ENCODE data around the gene COG6.
A peak's percentile ranks its signal among the peaks of the same experiment; 100 is the strongest.

COG6 gene

GRCh38 chr13:39770221-39771090 is 115.0 kb downstream of the COG6 start:
- DNase-seq = peak in 1 of 14 donors; percentile 1

- no peak for DNase-seq
These were observed 118.4 kb downstream of the COG6 start for GRCh38 chr13:39773833-39774232.

DNA sequence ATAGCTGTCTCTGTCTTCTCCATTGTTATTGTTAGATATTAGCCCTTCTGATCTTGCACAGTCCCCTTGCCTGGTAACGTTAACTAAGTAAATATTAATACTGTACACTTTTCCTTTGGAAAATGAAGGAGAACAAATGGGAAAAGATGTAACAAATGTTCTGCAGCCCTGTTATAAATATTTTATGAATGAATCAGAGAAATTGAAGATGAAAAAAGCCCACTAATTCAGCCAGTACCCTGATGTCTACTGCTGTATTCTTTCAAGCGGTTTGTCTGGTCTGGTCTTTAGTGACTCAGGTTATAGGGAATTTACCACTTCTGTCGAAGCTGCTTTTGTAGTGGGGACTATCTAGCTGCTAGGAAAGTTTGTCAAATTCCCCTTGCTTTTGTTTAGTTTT is 121.0 kb downstream of the COG6 start:
- DNase-seq = no peak

GRCh38 chr13:39777021-39777420 is 121.6 kb downstream of the COG6 start:
- DNase-seq = no peak

- DNase-seq = no peak
These were observed 122.1 kb downstream of the COG6 start for GRCh38 chr13:39777527-39778061.

DNA sequence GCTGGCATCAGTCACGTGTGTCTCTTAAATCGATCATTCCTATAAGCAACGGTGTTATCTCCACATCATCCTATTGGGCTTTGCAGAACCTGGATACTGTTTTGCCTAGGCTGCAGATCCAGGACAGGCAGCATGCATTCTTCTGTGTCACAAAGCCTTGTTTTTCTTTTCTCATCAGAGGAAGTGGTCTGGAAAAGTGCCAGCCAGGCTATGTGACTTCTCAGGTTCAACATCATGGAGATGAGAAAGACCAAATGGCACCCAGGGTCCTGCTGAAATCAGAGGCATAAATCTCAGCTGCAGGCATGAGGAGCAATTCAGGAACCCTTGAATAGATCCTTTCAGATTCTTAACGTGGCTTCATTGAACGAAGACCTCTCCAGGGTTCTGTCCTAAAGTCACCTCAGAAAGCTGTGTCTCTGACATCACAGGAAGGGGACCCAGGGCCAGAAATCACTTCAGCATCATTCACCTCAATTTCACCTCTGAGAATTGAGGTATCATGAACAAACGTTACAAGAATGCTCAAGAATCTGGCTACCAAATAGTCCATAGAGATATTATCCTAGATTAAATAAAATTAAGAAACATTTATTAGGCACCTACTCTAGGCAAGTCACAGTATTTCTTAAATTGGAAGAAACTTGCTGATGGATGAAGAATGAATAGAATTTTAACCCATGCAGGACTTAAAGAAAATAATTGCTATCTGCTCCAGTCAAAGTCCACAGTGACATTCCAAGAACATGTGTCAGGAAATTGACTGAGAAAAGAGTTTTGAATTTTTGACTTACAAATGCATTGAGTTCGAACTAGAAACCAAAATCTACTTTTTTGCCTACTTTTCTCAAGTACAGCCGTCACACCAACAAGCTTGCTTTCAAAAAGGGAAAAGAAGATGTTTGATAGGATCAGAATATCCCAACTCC is 124.1 kb downstream of the COG6 start:
- DNase-seq = no peak

GRCh38 chr13:39780711-39781110 is 125.2 kb downstream of the COG6 start:
- no peak for DNase-seq

DNA sequence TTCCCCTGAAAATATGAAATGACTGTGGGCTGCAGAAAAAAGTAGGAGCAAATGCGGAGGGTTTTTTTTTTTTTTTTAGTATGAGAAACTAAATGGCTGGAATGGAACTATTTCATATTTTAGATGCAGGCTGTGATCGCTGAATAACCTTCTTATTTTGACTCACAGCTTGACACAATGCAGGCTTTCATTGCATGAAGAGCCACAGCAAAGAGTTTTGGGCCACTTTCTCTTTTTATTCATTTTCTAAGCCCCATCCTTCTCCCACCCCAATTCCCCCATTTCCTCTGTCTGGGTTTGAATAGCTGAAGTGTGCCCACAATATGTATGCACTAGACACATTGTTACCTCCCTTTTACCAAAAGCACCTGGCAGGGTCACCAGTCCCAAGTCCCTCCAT is 125.9 kb downstream of the COG6 start:
- no peak for DNase-seq

DNA sequence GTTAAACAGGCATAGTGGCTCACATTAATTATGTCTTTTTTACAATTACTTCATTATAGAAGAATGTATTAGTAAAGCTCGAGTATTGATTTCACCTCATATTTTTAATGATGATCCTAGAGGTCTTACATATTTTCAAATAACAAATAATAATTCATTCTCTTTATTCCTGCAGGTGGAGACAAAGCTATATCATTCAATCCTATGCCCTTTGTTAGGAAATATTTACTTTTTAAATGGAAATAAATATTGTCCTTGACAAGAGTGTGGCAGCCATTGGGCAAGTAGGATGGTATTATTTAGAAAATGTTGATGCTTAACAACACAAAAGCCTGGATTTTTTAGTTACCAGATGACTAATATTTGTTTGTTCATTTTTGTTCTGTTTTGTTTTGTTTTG is 127.6 kb downstream of the COG6 start:
- DNase-seq = no peak

DNA sequence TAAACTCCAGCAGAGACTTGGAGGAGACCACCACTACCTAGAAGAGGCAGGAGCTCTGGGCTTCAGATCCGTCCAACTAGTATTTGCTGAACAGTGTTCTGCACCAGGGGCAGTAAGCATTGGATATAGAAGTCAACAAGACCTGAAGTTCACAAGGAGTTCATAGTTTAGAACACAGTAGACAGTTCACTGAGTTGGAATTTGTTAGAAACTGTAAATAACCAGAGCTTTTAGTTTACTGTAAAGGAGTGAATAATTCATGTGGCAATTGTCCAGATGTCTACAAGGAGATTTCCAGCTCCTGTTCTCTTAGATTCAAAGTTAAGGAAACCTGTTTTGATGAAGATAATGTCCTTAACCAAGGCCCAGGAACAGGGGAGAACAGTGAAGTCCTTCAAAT is 128.9 kb downstream of the COG6 start:
- no peak for DNase-seq

DNA sequence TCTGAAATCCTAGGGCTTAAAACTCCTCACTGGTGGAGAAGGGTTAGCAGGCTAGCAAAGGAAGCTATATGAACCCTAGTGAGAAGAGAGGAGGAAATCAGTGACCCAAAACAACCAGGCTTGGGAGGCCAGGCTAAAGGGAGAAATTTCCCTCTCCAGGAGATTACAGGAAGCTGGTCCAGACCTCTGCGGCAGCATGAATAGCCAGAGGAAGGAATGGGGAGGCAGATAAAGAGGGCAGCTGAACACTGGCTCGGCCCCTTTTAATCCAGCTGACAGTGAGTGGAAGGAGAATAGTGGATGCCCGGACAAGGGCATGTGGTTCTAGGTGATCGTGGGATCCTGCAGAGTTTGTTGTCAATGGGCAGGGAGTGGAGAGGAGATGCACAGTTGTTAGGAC is 130.6 kb downstream of the COG6 start:
- no peak for DNase-seq

- no peak for DNase-seq
These were observed 131.6 kb downstream of the COG6 start for GRCh38 chr13:39787086-39787487.

GRCh38 chr13:39788102-39788501 is 132.6 kb downstream of the COG6 start:
- no peak for DNase-seq

DNA sequence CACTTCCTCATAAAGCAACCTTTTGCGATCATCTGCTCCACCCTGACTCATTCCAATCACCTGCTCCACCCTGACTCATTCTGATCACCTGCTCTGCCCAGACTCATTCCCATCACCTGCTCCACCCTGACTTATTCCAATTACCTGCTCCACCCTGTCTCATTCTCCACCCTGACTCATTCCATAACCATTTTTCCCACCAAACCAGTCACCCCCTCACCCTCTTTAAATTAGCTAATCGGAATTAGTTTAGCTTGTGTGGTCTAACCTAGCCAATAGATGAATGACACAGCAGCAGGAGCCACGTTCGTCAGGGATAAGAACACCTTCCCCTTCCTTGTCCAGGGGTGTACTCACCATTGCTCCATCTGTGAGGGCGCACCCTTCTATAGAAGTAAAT is 134.0 kb downstream of the COG6 start:
- DNase-seq = no peak

Measured in C1 segment of cervical spinal cord (tissue), 14 donors.